C4-2B (cell line): ENCODE results near the gene CA11.

Source experiments
- CTCF ChIP-seq: fragments of 450-650 bp; conservative IDR thresholded peaks from 2 replicates; pipeline ENCODE4 v1.5.1; 2017; ENCODE audit warnings: mild to moderate bottlenecking
- ZFX ChIP-seq: fragments of 450-650 bp; IDR thresholded peaks from 2 replicates; pipeline ENCODE4 v1.6.1; 2017

DNA sequence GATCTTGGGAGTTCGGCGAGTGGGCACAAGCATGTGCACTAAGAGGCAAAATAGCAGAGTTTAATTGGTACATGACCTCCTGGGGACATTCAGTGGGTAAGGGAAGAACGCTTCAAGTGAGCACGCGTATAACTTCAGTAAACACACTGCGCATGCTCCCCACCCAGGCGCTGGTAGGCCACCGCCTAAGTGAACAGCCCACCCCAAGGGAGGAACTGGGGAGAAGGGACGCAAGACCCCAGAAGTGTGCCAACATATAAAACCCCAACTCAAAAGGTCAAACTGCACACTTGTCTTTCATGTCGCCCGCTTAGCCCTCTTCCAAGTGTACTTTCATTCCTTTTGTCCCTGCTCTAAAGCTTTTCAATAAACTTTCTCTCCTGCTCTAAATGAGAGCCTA, 37.4 kb upstream of the CA11 start:
- TF ChIP-seq CTCF: no peak
- TF ChIP-seq ZFX: no peak
